Neural cell (in vitro differentiated cells): Measurements from ENCODE around the gene CLTB. TPM values are rescaled to one million over a fixed set of nuclear protein-coding genes. Genes with fewer than 3 reads are reported as not detected.

Source experiments
- H2AFZ ChIP-seq: fragments of 200-600, 300-800 bp; sonication (generic), shearing (Covaris generic); 2 replicates; pipeline ENCODE4 v1.6.0; 2014; ENCODE audit warnings: low read depth, mild to moderate bottlenecking, antibody characterized with exemption, low read length, moderate library complexity
- H3F3A ChIP-seq: fragments of 200-600 bp; shearing (Covaris generic); 2 replicates; pipeline ENCODE4 v1.6.1; 2016; ENCODE audit warnings: mild to moderate bottlenecking, moderate library complexity, mixed read lengths, antibody characterized with exemption, low read length; ENCODE audit not compliant: insufficient read depth, poor library complexity, severe bottlenecking
- H3K27ac ChIP-seq: fragments of 200-600, 300-800 bp; sonication (generic), shearing (Covaris generic); 2 replicates; pipeline ENCODE4 v1.5.1; 2014; ENCODE audit warnings: mild to moderate bottlenecking, low read length, moderate library complexity
- H3K27me3 ChIP-seq: fragments of 300-800, 200-600 bp; sonication (generic), shearing (Covaris generic); 2 replicates; pipeline ENCODE4 v1.6.0; 2014; ENCODE audit warnings: mild to moderate bottlenecking, low read depth, low read length, moderate library complexity; ENCODE audit not compliant: insufficient read depth
- H3K36me3 ChIP-seq: fragments of 300-800, 200-600 bp; sonication (generic), shearing (Covaris generic); 2 replicates; pipeline ENCODE4 v1.5.1; 2014; ENCODE audit warnings: mild to moderate bottlenecking, antibody characterized with exemption, low read length, moderate library complexity; ENCODE audit not compliant: insufficient read depth
- H3K4me2 ChIP-seq: fragments of 300-800, 200-600 bp; sonication (generic), shearing (Covaris generic); 2 replicates; pipeline ENCODE4 v1.6.0; 2014; ENCODE audit warnings: mild to moderate bottlenecking, low read length
- H3K4me3 ChIP-seq: fragments of 300-800, 200-600 bp; sonication (generic), shearing (Covaris generic); 2 replicates; pipeline ENCODE4 v1.5.1; 2014; ENCODE audit warnings: mild to moderate bottlenecking, low read length, moderate library complexity
- H3K79me2 ChIP-seq: fragments of 200-600 bp; shearing (Covaris generic); replicated peaks from 2 replicates; pipeline ENCODE4 v1.6.0; 2014; ENCODE audit warnings: mild to moderate bottlenecking, low read length, moderate library complexity; ENCODE audit not compliant: insufficient read depth
- H3K9ac ChIP-seq: fragments of 300-800, 200-600 bp; sonication (generic), shearing (Covaris generic); 2 replicates; pipeline ENCODE4 v1.6.1; 2016; ENCODE audit warnings: mild to moderate bottlenecking, low read length, mixed read lengths
- H3K9me2 ChIP-seq: fragments of 200-600 bp; shearing (Covaris generic); 2 replicates; pipeline ENCODE4 v1.6.1; 2016; ENCODE audit warnings: mild to moderate bottlenecking, low read length, mixed read lengths; ENCODE audit not compliant: insufficient read depth
- H3K9me3 ChIP-seq: fragments of 200-600, 300-800 bp; sonication (generic), shearing (Covaris generic); 2 replicates; pipeline ENCODE4 v1.6.1; 2016; ENCODE audit warnings: mild to moderate bottlenecking, mixed run types, low read length, moderate library complexity, mixed read lengths
- H4K20me1 ChIP-seq: fragments of 200-600 bp; shearing (Covaris generic); 2 replicates; pipeline ENCODE4 v1.6.1; 2016; ENCODE audit warnings: mild to moderate bottlenecking, mixed run types; ENCODE audit not compliant: insufficient read depth
- CTCF ChIP-seq: fragments of 450-650 bp; IDR thresholded peaks from 2 replicates; pipeline ENCODE4 v1.5.1; 2014; ENCODE audit warnings: antibody characterized with exemption, mild to moderate bottlenecking, moderate library complexity; ENCODE audit not compliant: poor library complexity, severe bottlenecking
- EP300 ChIP-seq: fragments of 450-650 bp; conservative IDR thresholded peaks from 2 replicates; pipeline ENCODE4 v1.6.1; 2014; ENCODE audit warnings: antibody characterized with exemption, mild to moderate bottlenecking, moderate library complexity; ENCODE audit not compliant: poor library complexity, severe bottlenecking
- EZH2 ChIP-seq: fragments of 200-600, 300-800 bp; shearing (Covaris generic), sonication (generic); IDR thresholded peaks from 2 replicates; pipeline ENCODE4 v1.6.1; 2014; ENCODE audit warnings: antibody characterized with exemption, low read length, borderline replicate concordance, mild to moderate bottlenecking; ENCODE audit not compliant: insufficient read depth, poor library complexity, severe bottlenecking
- MXI1 ChIP-seq: fragments of 450-650 bp; conservative IDR thresholded peaks from 2 replicates; pipeline ENCODE4 v1.6.1; 2014; ENCODE audit warnings: antibody characterized with exemption, mild to moderate bottlenecking; ENCODE audit not compliant: poor library complexity, severe bottlenecking
- POLR2AphosphoS5 ChIP-seq: IDR thresholded peaks from 2 replicates; pipeline ENCODE4 v1.6.1; 2012
- RAD21 ChIP-seq: fragments of 450-650 bp; conservative IDR thresholded peaks from 2 replicates; pipeline ENCODE4 v1.6.1; 2014; ENCODE audit warnings: antibody characterized with exemption, mild to moderate bottlenecking, moderate library complexity
- REST ChIP-seq: IDR thresholded peaks from 2 replicates; pipeline ENCODE4 v1.6.1; 2012; ENCODE audit warnings: borderline replicate concordance
- SMC3 ChIP-seq: fragments of 450-650 bp; conservative IDR thresholded peaks from 2 replicates; pipeline ENCODE4 v1.6.1; 2014; ENCODE audit warnings: antibody characterized with exemption, mild to moderate bottlenecking, moderate library complexity; ENCODE audit not compliant: poor library complexity
- TAF1 ChIP-seq: IDR thresholded peaks from 2 replicates; pipeline ENCODE4 v1.6.1; 2012; ENCODE audit warnings: low read depth
- polyA plus RNA-seq: library from polyadenylated mRNA; depleted of rRNA; stranded (reverse); fragments of >200 nt; gene quantifications from 2 replicates; pipeline ENCODE4 v1.2.3, GENCODE V29; 2014

The CLTB gene
- polyA plus RNA-seq, 1 donor from 2014 or later, result 239 TPM

GRCh38 chr5:176391999-176392398 is 24.3 kb downstream of the CLTB start:
- Histone ChIP-seq H3K79me2 (peaks cover 10% of the 10 kb centered on the region), H3K9me3 (no peaks in the 10 kb centered on the region), H3K4me2 (no peak overlapping the region), H4K20me1 (no peaks in the 10 kb centered on the region), H3F3A (no peaks in the 10 kb centered on the region), H3K27ac (no peak overlapping the region), H2AFZ (no peak overlapping the region), H3K36me3 (no peaks in the 10 kb centered on the region), H3K9me2 (no peaks in the 10 kb centered on the region), H3K9ac (no peak overlapping the region), H3K4me3 (no peak overlapping the region), H3K27me3 (no peaks in the 10 kb centered on the region)
- TF ChIP-seq EP300 (no peak), CTCF (no peak), REST (no peak), TAF1 (no peak), POLR2AphosphoS5 (no peak), RAD21 (no peak), MXI1 (no peak), EZH2 (no peak), SMC3 (no peak)

- Histone ChIP-seq H3K4me3 (no peak overlapping the region), H3K79me2 (peaks cover 10% of the 10 kb centered on the region), H3K9ac (no peak overlapping the region), H2AFZ (no peak overlapping the region), H3K9me3 (no peaks in the 10 kb centered on the region), H3F3A (no peaks in the 10 kb centered on the region), H3K4me2 (no peak overlapping the region), H3K27ac (no peak overlapping the region), H3K27me3 (no peaks in the 10 kb centered on the region), H4K20me1 (no peaks in the 10 kb centered on the region), H3K36me3 (no peaks in the 10 kb centered on the region), H3K9me2 (no peaks in the 10 kb centered on the region)
- no peak for TF ChIP-seq RAD21
- no peak for TF ChIP-seq MXI1
- no peak for TF ChIP-seq EP300
These were observed 24.9 kb downstream of the CLTB start for GRCh38 chr5:176391479-176391878.
